ENCODE results near the gene NCAPH2.
"Not testable (repeated sequence)": the region's sequence is repeated elsewhere in the genome, so short reads cannot be mapped to it uniquely, and the experiment has no call there.

GRCh38 chr22:50541667-50542026, 33.6 kb downstream of the NCAPH2 start:
- TF ChIP-seq PCBP2 (optimal IDR thresholded peaks at IDR 0.05; ENCODE audit: low read depth, low read length, poor library complexity, severe bottlenecking); HDAC6 (IDR thresholded peaks at IDR 0.05; ENCODE audit: low read depth, low read length); KLF6 (CRISPR knock-in tag; IDR thresholded peaks at IDR 0.05); HNRNPL (IDR thresholded peaks at IDR 0.05; ENCODE audit: low read depth, low read length); SP2 (CRISPR knock-in tag; IDR thresholded peaks at IDR 0.05); CTCF (CRISPR knock-in tag; IDR thresholded peaks at IDR 0.05); FOXJ3 (CRISPR knock-in tag; IDR thresholded peaks at IDR 0.05; ENCODE audit: borderline replicate concordance); REPIN1 (CRISPR knock-in tag; IDR thresholded peaks at IDR 0.05; ENCODE audit: borderline replicate concordance, low read depth); ZNF549 (CRISPR knock-in tag; IDR thresholded peaks at IDR 0.05); ZBTB1 (CRISPR knock-in tag; IDR thresholded peaks at IDR 0.05; ENCODE audit: borderline replicate concordance); AFF4 (CRISPR knock-in tag; IDR thresholded peaks at IDR 0.05); SIN3B (IDR thresholded peaks at IDR 0.05; ENCODE audit: low read length); SIN3A (IDR thresholded peaks at IDR 0.05; ENCODE audit: borderline replicate concordance, low read depth, low read length); RAD51 (IDR thresholded peaks at IDR 0.05; ENCODE audit: borderline replicate concordance): not testable (repeated sequence)

Data from HepG2 (cell line).